ENCODE data around the gene ITGB5. TPM values are rescaled to one million over a fixed set of nuclear protein-coding genes. Genes with fewer than 3 reads are reported as not detected.
A peak's percentile ranks its signal among the peaks of the same experiment; 100 is the strongest.

Gene ITGB5
- total RNA-seq, 1 experiment from 2014 or later: 339 TPM

DNA sequence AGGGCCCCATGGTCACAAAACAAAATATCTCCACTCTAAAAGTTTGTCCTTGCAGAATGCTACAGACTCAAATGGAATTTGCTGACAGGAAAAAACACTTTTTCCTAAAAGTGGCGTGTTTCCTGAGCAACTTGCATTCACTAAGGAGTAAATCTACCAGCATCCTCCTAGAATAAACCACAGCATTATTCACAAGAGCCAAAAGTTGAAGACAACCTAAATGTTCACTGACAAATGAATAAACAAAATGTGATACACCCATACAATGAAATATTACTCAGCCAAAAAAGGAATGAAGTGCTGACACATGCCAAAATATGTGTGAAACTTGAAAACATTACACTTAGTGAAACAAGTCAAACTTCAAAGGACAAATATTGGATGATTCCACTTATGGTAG, 28.9 kb downstream of the ITGB5 start:
- H3K4me1 Mint-ChIP-seq: peaks cover 19% of the 10 kb centered on the region
- ChIA-PET POLR2A (no interaction called here), CTCF (interaction anchor here (0.6 to 1.4 kb wide), 2 partner anchors 32 to 43 kb away, joined by 3 read pairs; no protein-coding TSS in a partner anchor)
- peaks cover 48% of the 10 kb centered on the region for H3K36me3 Mint-ChIP-seq
- H3K4me3 Mint-ChIP-seq: no peak overlapping the region
- TF ChIP-seq RORB (CRISPR knock-in tag; IDR thresholded peaks at IDR 0.05): no peak
- DNase-seq (ENCODE audit: low spot score): no peak
- no peak for ATAC-seq
- H3K27ac Mint-ChIP-seq: peak overlapping the region; percentile 84
- no peaks in the 10 kb centered on the region for H3K27me3 Mint-ChIP-seq (ENCODE audit: low read depth)
- no peaks in the 10 kb centered on the region for H3K9me3 Mint-ChIP-seq

- no peak for TF ChIP-seq MYBL2 (CRISPR knock-in tag; IDR thresholded peaks at IDR 0.05)
- TF ChIP-seq TCF7 (CRISPR knock-in tag; IDR thresholded peaks at IDR 0.05; ENCODE audit: low read depth): no peak
- TF ChIP-seq, protein P1, sequence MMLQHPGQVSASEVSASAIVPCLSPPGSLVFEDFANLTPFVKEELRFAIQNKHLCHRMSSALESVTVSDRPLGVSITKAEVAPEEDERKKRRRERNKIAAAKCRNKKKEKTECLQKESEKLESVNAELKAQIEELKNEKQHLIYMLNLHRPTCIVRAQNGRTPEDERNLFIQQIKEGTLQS (CRISPR knock-in tag; conservative IDR thresholded peaks at IDR 0.05): no peak
- TF ChIP-seq CDX4 (CRISPR knock-in tag; IDR thresholded peaks at IDR 0.05; ENCODE audit: borderline replicate concordance): no peak
- TF ChIP-seq USF2 (CRISPR knock-in tag; IDR thresholded peaks at IDR 0.05): no peak
- no peak for TF ChIP-seq MXD4 (CRISPR knock-in tag; IDR thresholded peaks at IDR 0.05; ENCODE audit: borderline replicate concordance)
- no peak for TF ChIP-seq CTCF (IDR thresholded peaks at IDR 0.05)
- no peak for TF ChIP-seq GRHL2 (CRISPR knock-in tag; IDR thresholded peaks at IDR 0.05; ENCODE audit: insufficient replicate concordance, severe bottlenecking)
- POLR2A ChIA-PET: interaction anchor here (0.6 to 1.6 kb wide), 2 partner anchors 9 to 11 kb away, joined by 3 to 7 read pairs; no protein-coding TSS in a partner anchor
- no peak for ATAC-seq
- no peaks in the 10 kb centered on the region for H3K9me3 Mint-ChIP-seq
- DNase-seq (ENCODE audit: low spot score): no peak
- peak overlapping the region; percentile 63; the same call in 1 of the 2 replicates for H3K27ac Mint-ChIP-seq
- H3K36me3 Mint-ChIP-seq: peaks cover 48% of the 10 kb centered on the region
- CTCF ChIA-PET: interaction anchor here (0.5 to 1.4 kb wide), 2 partner anchors 44 to 162 kb away, joined by 3 to 5 read pairs; no protein-coding TSS in a partner anchor
- H3K27me3 Mint-ChIP-seq (ENCODE audit: low read depth): no peaks in the 10 kb centered on the region
- H3K4me1 Mint-ChIP-seq: peaks cover 32% of the 10 kb centered on the region
- H3K4me3 Mint-ChIP-seq: no peak overlapping the region
Measured at GRCh38 chr3:124856677-124857076, 30.5 kb downstream of the ITGB5 start.

GRCh38 chr3:124854009-124854408, 33.2 kb downstream of the ITGB5 start:
- ATAC-seq (no peak), DNase-seq (ENCODE audit: low spot score) (no peak)
- peaks cover 51% of the 10 kb centered on the region for H3K36me3 Mint-ChIP-seq
- H3K27me3 Mint-ChIP-seq (ENCODE audit: low read depth): no peaks in the 10 kb centered on the region
- H3K4me1 Mint-ChIP-seq: peaks cover 38% of the 10 kb centered on the region
- no peak overlapping the region for H3K4me3 Mint-ChIP-seq
- no peaks in the 10 kb centered on the region for H3K9me3 Mint-ChIP-seq
- no peak overlapping the region for H3K27ac Mint-ChIP-seq
- ChIA-PET CTCF (interaction anchor here (0.6 to 1.9 kb wide), 4 partner anchors 10 to 93 kb away, joined by 3 to 5 read pairs (median 3); no protein-coding TSS in a partner anchor), POLR2A (no interaction called here)
- TF ChIP-seq ZNF396 (CRISPR knock-in tag; IDR thresholded peaks at IDR 0.05; ENCODE audit: borderline replicate concordance) (no peak), RELA (CRISPR knock-in tag; IDR thresholded peaks at IDR 0.05; ENCODE audit: borderline replicate concordance) (no peak), MXD4 (CRISPR knock-in tag; IDR thresholded peaks at IDR 0.05; ENCODE audit: borderline replicate concordance) (no peak), SOX15 (CRISPR knock-in tag; IDR thresholded peaks at IDR 0.05) (no peak), NFE2L1 (CRISPR knock-in tag; IDR thresholded peaks at IDR 0.05) (no peak), ZNF512 (CRISPR knock-in tag; IDR thresholded peaks at IDR 0.05; ENCODE audit: borderline replicate concordance) (no peak), TEAD1 (CRISPR knock-in tag; IDR thresholded peaks at IDR 0.05) (no peak), MLX (CRISPR knock-in tag; IDR thresholded peaks at IDR 0.05) (no peak), USF2 (CRISPR knock-in tag; IDR thresholded peaks at IDR 0.05) (no peak), MYBL2 (CRISPR knock-in tag; IDR thresholded peaks at IDR 0.05) (no peak)
- TF ChIP-seq, protein P2, sequence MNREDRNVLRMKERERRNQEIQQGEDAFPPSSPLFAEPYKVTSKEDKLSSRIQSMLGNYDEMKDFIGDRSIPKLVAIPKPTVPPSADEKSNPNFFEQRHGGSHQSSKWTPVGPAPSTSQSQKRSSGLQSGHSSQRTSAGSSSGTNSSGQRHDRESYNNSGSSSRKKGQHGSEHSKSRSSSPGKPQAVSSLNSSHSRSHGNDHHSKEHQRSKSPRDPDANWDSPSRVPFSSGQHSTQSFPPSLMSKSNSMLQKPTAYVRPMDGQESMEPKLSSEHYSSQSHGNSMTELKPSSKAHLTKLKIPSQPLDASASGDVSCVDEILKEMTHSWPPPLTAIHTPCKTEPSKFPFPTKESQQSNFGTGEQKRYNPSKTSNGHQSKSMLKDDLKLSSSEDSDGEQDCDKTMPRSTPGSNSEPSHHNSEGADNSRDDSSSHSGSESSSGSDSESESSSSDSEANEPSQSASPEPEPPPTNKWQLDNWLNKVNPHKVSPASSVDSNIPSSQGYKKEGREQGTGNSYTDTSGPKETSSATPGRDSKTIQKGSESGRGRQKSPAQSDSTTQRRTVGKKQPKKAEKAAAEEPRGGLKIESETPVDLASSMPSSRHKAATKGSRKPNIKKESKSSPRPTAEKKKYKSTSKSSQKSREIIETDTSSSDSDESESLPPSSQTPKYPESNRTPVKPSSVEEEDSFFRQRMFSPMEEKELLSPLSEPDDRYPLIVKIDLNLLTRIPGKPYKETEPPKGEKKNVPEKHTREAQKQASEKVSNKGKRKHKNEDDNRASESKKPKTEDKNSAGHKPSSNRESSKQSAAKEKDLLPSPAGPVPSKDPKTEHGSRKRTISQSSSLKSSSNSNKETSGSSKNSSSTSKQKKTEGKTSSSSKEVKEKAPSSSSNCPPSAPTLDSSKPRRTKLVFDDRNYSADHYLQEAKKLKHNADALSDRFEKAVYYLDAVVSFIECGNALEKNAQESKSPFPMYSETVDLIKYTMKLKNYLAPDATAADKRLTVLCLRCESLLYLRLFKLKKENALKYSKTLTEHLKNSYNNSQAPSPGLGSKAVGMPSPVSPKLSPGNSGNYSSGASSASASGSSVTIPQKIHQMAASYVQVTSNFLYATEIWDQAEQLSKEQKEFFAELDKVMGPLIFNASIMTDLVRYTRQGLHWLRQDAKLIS (CRISPR knock-in tag; IDR thresholded peaks at IDR 0.05; ENCODE audit: borderline replicate concordance): no peak
- TF ChIP-seq, protein P3, sequence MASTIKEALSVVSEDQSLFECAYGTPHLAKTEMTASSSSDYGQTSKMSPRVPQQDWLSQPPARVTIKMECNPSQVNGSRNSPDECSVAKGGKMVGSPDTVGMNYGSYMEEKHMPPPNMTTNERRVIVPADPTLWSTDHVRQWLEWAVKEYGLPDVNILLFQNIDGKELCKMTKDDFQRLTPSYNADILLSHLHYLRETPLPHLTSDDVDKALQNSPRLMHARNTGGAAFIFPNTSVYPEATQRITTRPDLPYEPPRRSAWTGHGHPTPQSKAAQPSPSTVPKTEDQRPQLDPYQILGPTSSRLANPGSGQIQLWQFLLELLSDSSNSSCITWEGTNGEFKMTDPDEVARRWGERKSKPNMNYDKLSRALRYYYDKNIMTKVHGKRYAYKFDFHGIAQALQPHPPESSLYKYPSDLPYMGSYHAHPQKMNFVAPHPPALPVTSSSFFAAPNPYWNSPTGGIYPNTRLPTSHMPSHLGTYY (CRISPR knock-in tag; IDR thresholded peaks at IDR 0.05): no peak

Measured in WTC11 (cell line).